ENCODE measurements around the gene GCNT3. TPM values are rescaled to one million over a fixed set of nuclear protein-coding genes. Genes with fewer than 3 reads are reported as not detected.

GCNT3 gene
- polyA plus RNA-seq, 3 donors, result not detected

DNA sequence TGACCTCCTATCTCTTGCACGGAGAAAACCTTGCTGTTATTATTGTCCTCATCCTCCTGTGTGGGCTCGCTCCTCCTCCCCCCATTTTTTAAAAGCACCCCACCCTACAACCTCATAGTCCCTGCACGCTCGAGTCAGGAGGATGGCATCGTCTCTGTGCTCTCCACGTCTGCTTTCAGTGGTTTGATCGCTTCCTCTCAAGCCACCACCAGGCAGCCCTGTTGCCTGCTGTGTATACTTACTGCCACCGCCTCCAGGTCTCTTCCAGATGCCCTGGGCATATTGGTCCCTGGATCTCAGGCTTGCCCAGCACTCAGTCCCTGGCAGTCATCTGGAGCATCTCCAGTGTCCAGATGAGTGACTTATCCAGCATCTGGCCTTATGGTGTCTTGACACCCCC is 42.1 kb upstream of the GCNT3 start:
- peaks cover 0 to 7% (median 2%) of the 10 kb centered on the region in 7 donors for H3K9me3 Mint-ChIP-seq
- no peak overlapping the region for H3K4me3 Mint-ChIP-seq
- H3K27ac Mint-ChIP-seq, result no peak overlapping the region
- no peaks in the 10 kb centered on the region for H3K27me3 ChIP-seq (ENCODE audit: control insufficient read depth in 2 of 2, insufficient read depth in 2 of 2, low read length in 2 of 2)
- no peak overlapping the region for H3K9ac ChIP-seq (ENCODE audit: insufficient read depth, low read length, poor library complexity, severe bottlenecking)
- H3K27ac ChIP-seq (ENCODE audit: low read depth in 1 of 2, low read length in 2 of 2), result no peak overlapping the region
- H3K79me2 ChIP-seq (ENCODE audit: insufficient read depth, low read length), result no peaks in the 10 kb centered on the region
- no peaks in the 10 kb centered on the region for H3K36me3 ChIP-seq (replicated peaks in 1 of 2; ENCODE audit: control insufficient read depth in 1 of 2, insufficient read depth in 2 of 2, low read length in 2 of 2)
- H3K4me1 ChIP-seq (ENCODE audit: control insufficient read depth in 1 of 2, insufficient read depth in 2 of 2, low read length in 2 of 2), result no peaks in the 10 kb centered on the region
- 75% methylated on average over 8 of the region's 8 CpGs for WGBS (ENCODE audit: insufficient coverage)
- no peak overlapping the region for H3K4me2 ChIP-seq (replicated peaks; ENCODE audit: extremely low read depth, low read length, poor library complexity, severe bottlenecking)
- DNase-seq, result no peak
- H2AFZ ChIP-seq (ENCODE audit: insufficient read depth, low read depth, low read length, poor library complexity, severe bottlenecking), result no peak overlapping the region
- intact Hi-C loops (cut with micrococcal nuclease), result no loop called here
- H3K27me3 Mint-ChIP-seq (ENCODE audit: low read depth in 3 of 3), result peaks cover 4 to 9% (median 5%) of the 10 kb centered on the region in 3 donors
- no peaks in the 10 kb centered on the region for H3K36me3 Mint-ChIP-seq
- TF ChIP-seq, protein P1, sequence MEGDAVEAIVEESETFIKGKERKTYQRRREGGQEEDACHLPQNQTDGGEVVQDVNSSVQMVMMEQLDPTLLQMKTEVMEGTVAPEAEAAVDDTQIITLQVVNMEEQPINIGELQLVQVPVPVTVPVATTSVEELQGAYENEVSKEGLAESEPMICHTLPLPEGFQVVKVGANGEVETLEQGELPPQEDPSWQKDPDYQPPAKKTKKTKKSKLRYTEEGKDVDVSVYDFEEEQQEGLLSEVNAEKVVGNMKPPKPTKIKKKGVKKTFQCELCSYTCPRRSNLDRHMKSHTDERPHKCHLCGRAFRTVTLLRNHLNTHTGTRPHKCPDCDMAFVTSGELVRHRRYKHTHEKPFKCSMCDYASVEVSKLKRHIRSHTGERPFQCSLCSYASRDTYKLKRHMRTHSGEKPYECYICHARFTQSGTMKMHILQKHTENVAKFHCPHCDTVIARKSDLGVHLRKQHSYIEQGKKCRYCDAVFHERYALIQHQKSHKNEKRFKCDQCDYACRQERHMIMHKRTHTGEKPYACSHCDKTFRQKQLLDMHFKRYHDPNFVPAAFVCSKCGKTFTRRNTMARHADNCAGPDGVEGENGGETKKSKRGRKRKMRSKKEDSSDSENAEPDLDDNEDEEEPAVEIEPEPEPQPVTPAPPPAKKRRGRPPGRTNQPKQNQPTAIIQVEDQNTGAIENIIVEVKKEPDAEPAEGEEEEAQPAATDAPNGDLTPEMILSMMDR (IDR thresholded peaks at IDR 0.05), result no peak
- H3K9me3 ChIP-seq (replicated peaks in 1 of 2; ENCODE audit: control insufficient read depth in 1 of 2, insufficient read depth in 1 of 2, low read length in 2 of 2), result no peaks in the 10 kb centered on the region
- no peaks in the 10 kb centered on the region for H4K20me1 ChIP-seq (ENCODE audit: insufficient read depth, low read length)
- no peaks in the 10 kb centered on the region for H3K4me1 Mint-ChIP-seq
- no peak overlapping the region for H3K4me3 ChIP-seq (replicated peaks in 1 of 3; ENCODE audit: low read depth in 2 of 3, low read length in 3 of 3)

DNA sequence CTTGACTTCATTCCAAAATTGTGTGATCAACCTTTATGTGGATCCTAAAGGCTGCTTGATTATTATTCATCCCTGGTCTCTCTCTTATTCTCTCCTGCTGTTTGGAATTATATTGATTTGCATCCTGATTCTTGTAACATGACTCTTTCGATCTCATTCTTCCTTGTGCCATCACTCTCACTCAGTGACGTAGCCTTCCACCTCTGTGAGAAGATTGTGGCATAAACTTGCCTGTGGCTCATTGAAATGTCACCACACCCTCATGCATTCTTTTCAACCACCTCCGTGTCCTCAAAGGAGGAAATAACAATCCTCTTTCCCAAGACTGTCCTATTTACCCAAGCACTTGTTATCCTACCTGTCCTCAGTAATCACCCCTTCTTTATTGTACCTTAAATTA is 41.3 kb upstream of the GCNT3 start:
- intact Hi-C loops (cut with micrococcal nuclease), result no loop called here
- 65% methylated on average over 2 of the region's 3 CpGs for WGBS (ENCODE audit: insufficient coverage)
- H3K27me3 ChIP-seq (ENCODE audit: control insufficient read depth in 2 of 2, insufficient read depth in 2 of 2, low read length in 2 of 2), result no peaks in the 10 kb centered on the region
- H2AFZ ChIP-seq (ENCODE audit: insufficient read depth, low read depth, low read length, poor library complexity, severe bottlenecking), result no peak overlapping the region
- Mint-ChIP-seq H3K27ac (no peak overlapping the region), H3K4me1 (no peaks in the 10 kb centered on the region), H3K27me3 (ENCODE audit: low read depth in 3 of 3) (peaks cover 4 to 9% (median 6%) of the 10 kb centered on the region in 3 donors), H3K36me3 (no peaks in the 10 kb centered on the region), H3K9me3 (peaks cover 0 to 2% (median 2%) of the 10 kb centered on the region in 7 donors), H3K4me3 (no peak overlapping the region)
- H3K4me2 ChIP-seq (replicated peaks; ENCODE audit: extremely low read depth, low read length, poor library complexity, severe bottlenecking), result no peak overlapping the region
- H3K9me3 ChIP-seq (replicated peaks in 1 of 2; ENCODE audit: control insufficient read depth in 1 of 2, insufficient read depth in 1 of 2, low read length in 2 of 2), result no peaks in the 10 kb centered on the region
- H4K20me1 ChIP-seq (ENCODE audit: insufficient read depth, low read length), result no peaks in the 10 kb centered on the region
- H3K36me3 ChIP-seq (replicated peaks in 1 of 2; ENCODE audit: control insufficient read depth in 1 of 2, insufficient read depth in 2 of 2, low read length in 2 of 2), result no peaks in the 10 kb centered on the region
- no peaks in the 10 kb centered on the region for H3K4me1 ChIP-seq (ENCODE audit: control insufficient read depth in 1 of 2, insufficient read depth in 2 of 2, low read length in 2 of 2)
- no peaks in the 10 kb centered on the region for H3K79me2 ChIP-seq (ENCODE audit: insufficient read depth, low read length)
- no peak overlapping the region for H3K27ac ChIP-seq (ENCODE audit: low read depth in 1 of 2, low read length in 2 of 2)
- H3K4me3 ChIP-seq (replicated peaks in 1 of 3; ENCODE audit: low read depth in 2 of 3, low read length in 3 of 3), result no peak overlapping the region
- DNase-seq, result no peak
- H3K9ac ChIP-seq (ENCODE audit: insufficient read depth, low read length, poor library complexity, severe bottlenecking), result no peak overlapping the region
- TF ChIP-seq, protein P1 (IDR thresholded peaks at IDR 0.05), result no peak
